NCI-H1694 (cell line): ENCODE data around the gene RND2.
"Not testable (repeated sequence)": the region's sequence is repeated elsewhere in the genome, so short reads cannot be mapped to it uniquely, and the experiment has no call there.

Experiments
- DNase-seq: peaks from one replicate; lab custom pipeline; 2025; lab: John Stamatoyannopoulos, UW

RND2 gene

DNA sequence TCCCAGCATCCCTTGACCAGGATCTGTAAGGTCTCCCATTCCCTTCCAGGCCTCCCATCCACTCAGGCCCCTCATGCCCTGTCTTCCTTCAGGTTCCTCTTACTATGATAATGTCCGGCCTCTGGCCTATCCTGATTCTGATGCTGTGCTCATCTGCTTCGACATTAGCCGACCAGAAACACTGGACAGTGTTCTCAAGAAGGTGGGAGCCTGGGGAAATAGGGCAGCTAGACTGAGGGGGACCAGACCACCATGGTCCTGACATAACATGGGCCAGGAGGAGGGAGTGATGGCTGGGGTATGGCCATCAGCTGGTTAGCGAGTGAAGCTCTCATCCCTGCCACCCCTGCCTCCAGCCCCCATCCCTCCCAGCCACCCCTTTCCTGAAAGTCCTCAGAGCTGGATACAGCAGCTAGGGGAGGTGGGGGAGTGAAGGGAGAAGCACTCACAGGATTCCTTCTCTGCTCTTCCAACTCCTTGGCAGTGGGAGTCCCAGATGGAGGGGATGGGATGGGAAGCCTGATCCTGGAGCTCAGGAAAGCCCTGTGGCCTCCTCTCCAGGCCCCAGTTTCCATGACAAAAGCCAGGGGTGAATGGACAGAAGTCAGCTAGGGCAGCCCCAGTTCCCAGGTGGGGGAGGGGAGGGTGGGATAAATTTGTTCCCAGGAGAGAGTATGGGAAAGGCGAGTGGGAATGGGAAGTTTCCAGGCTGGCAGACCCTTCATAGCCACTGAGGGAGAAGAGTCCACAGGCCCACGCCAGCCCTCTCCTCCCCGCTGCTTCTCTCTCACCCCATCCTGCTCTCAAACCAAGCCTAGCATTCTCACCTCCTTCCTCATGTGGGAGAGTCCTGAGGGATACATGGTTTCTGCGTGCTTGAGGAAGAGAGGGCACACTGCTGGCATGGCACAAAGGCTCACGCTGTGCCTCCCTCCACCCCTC lies 2.3 kb downstream of the RND2 start:
- no peak for DNase-seq

- DNase-seq = no peak
Measured at GRCh38 chr17:43028221-43028861, 3.3 kb downstream of the RND2 start.

GRCh38 chr17:43030137-43030767 lies 5.2 kb downstream of the RND2 start:
- DNase-seq = no peak

GRCh38 chr17:43031666-43032065 lies 6.6 kb downstream of the RND2 start:
- DNase-seq = no peak

DNA sequence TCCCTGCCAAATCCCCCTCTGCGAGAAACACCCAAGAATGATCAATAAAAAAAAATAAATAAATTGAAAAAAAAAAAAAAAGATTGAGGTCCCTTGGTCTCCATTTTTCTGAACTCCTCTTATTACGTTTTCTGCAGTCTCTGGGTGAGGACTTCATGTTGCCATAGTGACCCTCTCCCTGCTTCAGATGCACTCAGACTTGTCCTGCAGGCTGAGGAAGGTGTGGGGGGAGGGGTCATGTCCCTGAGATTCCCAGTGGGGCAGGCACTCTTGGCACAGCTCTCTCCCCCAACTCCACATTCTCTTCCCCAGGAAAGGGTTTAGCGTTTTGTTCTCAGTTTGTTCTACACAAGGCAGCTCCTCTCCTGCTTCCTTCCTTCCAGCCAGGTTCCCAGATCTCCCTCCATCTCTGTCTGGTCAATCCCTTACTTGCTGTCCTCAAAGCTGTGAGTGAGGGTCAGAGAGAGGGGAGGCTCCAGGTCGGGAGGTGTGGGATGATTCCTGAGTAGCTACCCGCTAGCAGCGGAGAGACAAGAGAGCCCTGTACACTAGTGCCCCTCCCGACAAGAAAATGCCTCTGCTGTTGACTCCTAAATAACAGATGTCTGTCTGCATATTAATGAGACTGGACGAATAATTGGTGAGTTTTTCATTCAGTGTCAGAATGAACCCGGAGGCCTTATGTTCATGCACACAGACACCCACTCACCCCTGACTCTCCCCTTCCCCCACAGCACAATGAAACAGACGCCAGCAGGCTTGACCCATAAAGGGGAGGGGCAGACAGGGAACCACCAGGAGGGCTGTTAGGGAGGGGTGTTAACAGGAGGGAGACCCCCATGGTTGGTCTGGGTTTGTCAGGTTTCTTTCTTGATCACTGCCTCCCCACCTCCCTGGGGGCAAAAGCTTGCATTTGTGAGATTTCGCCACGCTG lies 9.2 kb downstream of the RND2 start:
- peak; percentile 63 for DNase-seq

GRCh38 chr17:43034894-43035293 lies 9.9 kb downstream of the RND2 start:
- DNase-seq = no peak

DNA sequence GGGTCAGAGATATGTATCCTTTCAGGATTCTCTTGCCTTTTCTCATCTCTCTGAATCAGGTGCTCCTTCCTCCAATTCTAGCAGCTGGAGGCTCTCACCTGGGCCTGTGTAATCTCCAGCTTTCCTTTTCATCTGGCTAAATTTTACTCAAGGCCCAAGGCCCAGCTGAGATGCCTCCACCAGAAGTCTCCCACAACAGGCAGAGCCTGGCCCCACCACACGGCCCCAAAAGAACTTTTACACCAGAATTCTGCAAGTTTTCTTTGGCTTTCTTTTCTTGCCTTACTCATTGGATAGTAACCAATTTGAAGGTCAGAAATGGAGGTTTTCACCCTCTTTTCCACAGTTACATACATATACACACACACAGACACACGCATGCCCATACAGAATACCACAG lies 14.6 kb downstream of the RND2 start:
- no peak for DNase-seq

- no peak for DNase-seq
Measured at GRCh38 chr17:43040655-43041054, 15.6 kb downstream of the RND2 start.

DNA sequence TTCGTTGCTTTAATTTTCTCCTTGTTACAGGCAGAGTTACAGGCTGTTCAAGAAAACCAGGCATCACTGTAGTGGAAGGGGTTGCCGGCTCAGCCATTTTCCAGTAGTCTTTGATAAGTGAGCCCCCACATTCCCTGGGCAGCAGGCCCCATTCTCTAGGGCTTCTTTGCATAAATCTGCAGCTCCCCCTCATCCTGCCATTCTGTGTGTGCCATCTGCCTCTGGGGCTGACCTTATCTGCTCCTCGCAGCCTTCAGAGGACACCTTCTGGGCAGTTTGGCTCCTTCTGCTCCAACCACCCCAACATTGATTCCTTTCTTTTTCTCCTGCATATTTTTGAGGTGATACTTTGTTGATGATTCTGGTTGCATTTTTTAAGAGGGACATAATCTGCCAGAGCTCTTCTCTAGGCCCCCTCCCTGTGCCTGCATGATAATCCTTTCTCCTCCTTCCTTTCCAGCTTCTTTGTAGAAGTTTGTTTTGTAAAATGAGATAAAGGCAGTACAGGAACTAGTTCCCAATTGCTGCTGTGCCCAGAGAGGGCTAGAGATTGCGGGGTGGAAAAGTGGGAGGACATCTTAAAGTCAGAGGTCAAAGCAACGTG lies 17.1 kb downstream of the RND2 start:
- DNase-seq = no peak

GRCh38 chr17:43043307-43043706 lies 18.3 kb downstream of the RND2 start:
- DNase-seq = no peak

GRCh38 chr17:43044024-43044423 lies 19.0 kb downstream of the RND2 start:
- DNase-seq = no peak

DNA sequence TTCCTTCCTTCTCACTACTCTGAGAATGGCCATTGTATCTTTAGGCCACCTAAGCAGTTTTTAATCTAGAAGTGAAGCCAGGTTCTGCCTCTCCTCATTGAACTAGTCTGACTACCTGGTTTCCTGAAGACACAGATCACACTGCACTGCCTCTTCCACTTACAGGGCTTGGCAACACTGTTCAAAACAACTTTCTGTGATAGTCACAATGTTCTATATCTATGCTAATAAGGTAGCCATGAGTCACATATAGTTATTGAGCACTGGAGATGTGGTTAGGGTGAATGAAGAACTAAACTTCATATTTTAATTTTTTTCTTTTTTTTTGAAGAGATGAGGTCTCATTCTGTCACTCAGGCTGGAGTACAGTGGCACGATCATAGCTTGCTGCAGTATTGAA lies 26.9 kb downstream of the RND2 start:
- no peak for DNase-seq

DNA sequence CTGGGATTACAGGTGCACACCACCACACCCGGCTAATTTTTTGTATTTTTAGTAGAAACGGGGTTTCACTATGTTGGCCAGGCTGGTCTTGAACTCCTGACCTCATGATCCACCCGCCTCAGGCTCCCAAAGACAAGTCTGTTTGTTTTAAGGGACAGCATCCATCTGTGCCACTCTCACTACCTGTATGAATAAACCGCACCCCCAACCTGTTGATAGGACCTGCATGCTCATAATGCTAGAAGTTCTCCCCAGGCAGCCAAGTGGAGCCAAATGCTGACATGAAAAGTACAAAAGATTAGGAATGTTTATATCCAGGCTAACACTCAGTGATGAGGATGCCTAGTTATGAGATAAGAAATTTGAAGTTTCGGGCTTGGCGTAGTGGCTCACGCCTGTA lies 28.0 kb downstream of the RND2 start:
- not testable (repeated sequence) for DNase-seq

- no peak for DNase-seq
Measured at GRCh38 chr17:43056051-43056450, 31.0 kb downstream of the RND2 start.

DNA sequence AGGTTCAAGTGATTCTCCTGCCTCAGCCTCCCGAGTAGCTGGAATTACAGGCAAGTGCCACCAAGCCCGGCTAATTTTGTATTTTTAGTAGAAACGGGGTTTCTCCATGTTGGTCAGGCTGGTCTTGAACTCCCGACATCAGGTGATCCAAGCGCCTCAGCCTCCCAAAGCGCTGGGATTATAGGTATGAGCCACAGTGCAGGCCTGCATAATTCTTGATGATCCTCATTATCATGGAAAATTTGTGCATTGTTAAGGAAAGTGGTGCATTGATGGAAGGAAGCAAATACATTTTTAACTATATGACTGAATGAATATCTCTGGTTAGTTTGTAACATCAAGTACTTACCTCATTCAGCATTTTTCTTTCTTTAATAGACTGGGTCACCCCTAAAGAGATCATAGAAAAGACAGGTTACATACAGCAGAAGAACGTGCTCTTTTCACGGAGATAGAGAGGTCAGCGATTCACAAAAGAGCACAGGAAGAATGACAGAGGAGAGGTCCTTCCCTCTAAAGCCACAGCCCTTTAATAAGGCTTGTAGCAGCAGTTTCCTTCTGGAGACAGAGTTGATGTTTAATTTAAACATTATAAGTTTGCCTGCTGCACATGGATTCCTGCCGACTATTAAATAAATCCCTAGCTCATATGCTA lies 38.1 kb downstream of the RND2 start:
- no peak for DNase-seq

- DNase-seq = no peak
Measured at GRCh38 chr17:43068570-43069367, 43.7 kb downstream of the RND2 start.

- no peak for DNase-seq
Measured at GRCh38 chr17:43069368-43069898, 44.4 kb downstream of the RND2 start.

- no peak for DNase-seq
Measured at GRCh38 chr17:43070257-43070656, 45.2 kb downstream of the RND2 start.

GRCh38 chr17:43070872-43071271 lies 45.8 kb downstream of the RND2 start:
- no peak for DNase-seq

- DNase-seq = no peak
Measured at GRCh38 chr17:43074869-43075268, 49.8 kb downstream of the RND2 start.
